Measurements from ENCODE around the gene AMDHD2. TPM values are rescaled to one million over a fixed set of nuclear protein-coding genes. Genes with fewer than 3 reads are reported as not detected.

The AMDHD2 gene
- total and polyA plus RNA-seq, 2 of the 13 experiments (the other 11 are each of a cell fraction or from before 2014, with no cell fraction given), result 33.5 to 39.1 TPM

- TF ChIP-seq ZNF280D (CRISPR knock-in tag; IDR thresholded peaks at IDR 0.05) (no peak), KDM6A (CRISPR knock-in tag; IDR thresholded peaks at IDR 0.05; ENCODE audit: low read depth) (peak; percentile 65; the same call in 1 of the 2 replicates), AKAP8 (CRISPR knock-in tag; IDR thresholded peaks at IDR 0.05) (peak; percentile 65; the same call in 1 of the 2 replicates), ZNF234 (CRISPR knock-in tag; conservative IDR thresholded peaks at IDR 0.05) (no peak), HNRNPL (IDR thresholded peaks at IDR 0.05; ENCODE audit: low read depth, low read length) (no peak), HDAC1 (CRISPR knock-in tag; IDR thresholded peaks at IDR 0.05) (peak; percentile 96), KLF9 (CRISPR knock-in tag; IDR thresholded peaks at IDR 0.05; ENCODE audit: low read depth) (peak; percentile 70; the same call in 1 of the 2 replicates), ARNTL (CRISPR knock-in tag; IDR thresholded peaks at IDR 0.05) (peak; percentile 66; the same call in 1 of the 2 replicates), ZNF547 (CRISPR knock-in tag; IDR thresholded peaks at IDR 0.05) (no peak), SAFB2 (CRISPR knock-in tag; IDR thresholded peaks at IDR 0.05; ENCODE audit: borderline replicate concordance, low read depth) (no peak), KDM2A (CRISPR knock-in tag; IDR thresholded peaks at IDR 0.05; ENCODE audit: borderline replicate concordance, low read depth) (no peak; the same call in 1 of the 2 replicates), KAT2B (IDR thresholded peaks at IDR 0.05; ENCODE audit: borderline replicate concordance, low read depth, low read length) (no peak), ZNF879 (CRISPR knock-in tag; IDR thresholded peaks at IDR 0.05) (0 out of 2 replicates have a peak, but pooled peaks have one; percentile 48), ARID5B (CRISPR knock-in tag; IDR thresholded peaks at IDR 0.05) (peak; percentile 82), EEA1 (CRISPR knock-in tag; IDR thresholded peaks at IDR 0.05; ENCODE audit: borderline replicate concordance) (no peak), CCAR2 (optimal IDR thresholded peaks at IDR 0.05; ENCODE audit: low read depth, low read length) (no peak), ZNF546 (CRISPR knock-in tag; conservative IDR thresholded peaks at IDR 0.05) (no peak), SRSF1 (optimal IDR thresholded peaks at IDR 0.05; ENCODE audit: low read depth, low read length) (no peak)
- TF ChIP-seq, protein P1, sequence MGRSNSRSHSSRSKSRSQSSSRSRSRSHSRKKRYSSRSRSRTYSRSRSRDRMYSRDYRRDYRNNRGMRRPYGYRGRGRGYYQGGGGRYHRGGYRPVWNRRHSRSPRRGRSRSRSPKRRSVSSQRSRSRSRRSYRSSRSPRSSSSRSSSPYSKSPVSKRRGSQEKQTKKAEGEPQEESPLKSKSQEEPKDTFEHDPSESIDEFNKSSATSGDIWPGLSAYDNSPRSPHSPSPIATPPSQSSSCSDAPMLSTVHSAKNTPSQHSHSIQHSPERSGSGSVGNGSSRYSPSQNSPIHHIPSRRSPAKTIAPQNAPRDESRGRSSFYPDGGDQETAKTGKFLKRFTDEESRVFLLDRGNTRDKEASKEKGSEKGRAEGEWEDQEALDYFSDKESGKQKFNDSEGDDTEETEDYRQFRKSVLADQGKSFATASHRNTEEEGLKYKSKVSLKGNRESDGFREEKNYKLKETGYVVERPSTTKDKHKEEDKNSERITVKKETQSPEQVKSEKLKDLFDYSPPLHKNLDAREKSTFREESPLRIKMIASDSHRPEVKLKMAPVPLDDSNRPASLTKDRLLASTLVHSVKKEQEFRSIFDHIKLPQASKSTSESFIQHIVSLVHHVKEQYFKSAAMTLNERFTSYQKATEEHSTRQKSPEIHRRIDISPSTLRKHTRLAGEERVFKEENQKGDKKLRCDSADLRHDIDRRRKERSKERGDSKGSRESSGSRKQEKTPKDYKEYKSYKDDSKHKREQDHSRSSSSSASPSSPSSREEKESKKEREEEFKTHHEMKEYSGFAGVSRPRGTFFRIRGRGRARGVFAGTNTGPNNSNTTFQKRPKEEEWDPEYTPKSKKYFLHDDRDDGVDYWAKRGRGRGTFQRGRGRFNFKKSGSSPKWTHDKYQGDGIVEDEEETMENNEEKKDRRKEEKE (IDR thresholded peaks at IDR 0.05), result no peak
- TF ChIP-seq, protein P2, sequence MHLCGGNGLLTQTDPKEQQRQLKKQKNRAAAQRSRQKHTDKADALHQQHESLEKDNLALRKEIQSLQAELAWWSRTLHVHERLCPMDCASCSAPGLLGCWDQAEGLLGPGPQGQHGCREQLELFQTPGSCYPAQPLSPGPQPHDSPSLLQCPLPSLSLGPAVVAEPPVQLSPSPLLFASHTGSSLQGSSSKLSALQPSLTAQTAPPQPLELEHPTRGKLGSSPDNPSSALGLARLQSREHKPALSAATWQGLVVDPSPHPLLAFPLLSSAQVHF (CRISPR knock-in tag; IDR thresholded peaks at IDR 0.05), result no peak
These were observed 35.2 kb upstream of the AMDHD2 start (continued) for GRCh38 chr16:2484898-2485508.
